Fibroblast of lung (primary cell): ENCODE measurements around the gene CECR2. TPM values are rescaled to one million over a fixed set of nuclear protein-coding genes. Genes with fewer than 3 reads are reported as not detected.

Experiments used
- DNase-seq, 2 donors: peaks; one replicate each; pipeline versions ENCODE4 v3.0.0 to v3.0.0-alpha.2; 2010; ENCODE audit warnings: low read depth in 2 of 2
- H2AFZ ChIP-seq: 2 replicates; pipeline ENCODE4 v1.5.1; 2012; ENCODE audit warnings: low read length, control low read depth, inconsistent platforms
- H3K27ac ChIP-seq: 2 replicates; pipeline ENCODE4 v1.5.1; 2011; ENCODE audit warnings: low read length, control low read depth; ENCODE audit not compliant: insufficient read depth
- H3K27me3 ChIP-seq: 2 replicates; pipeline ENCODE4 v1.5.1; 2011; ENCODE audit warnings: mild to moderate bottlenecking, low read length; ENCODE audit not compliant: control insufficient read depth, insufficient read depth
- H3K36me3 ChIP-seq: 2 replicates; pipeline ENCODE4 v1.5.1; 2011; ENCODE audit warnings: low read length; ENCODE audit not compliant: control insufficient read depth, insufficient read depth
- H3K4me1 ChIP-seq: 2 replicates; pipeline ENCODE4 v1.5.1; 2011; ENCODE audit warnings: low read length; ENCODE audit not compliant: control insufficient read depth, insufficient read depth; ENCODE audit errors: extremely low read depth
- H3K4me2 ChIP-seq: 2 replicates; pipeline ENCODE4 v1.5.1; 2011; ENCODE audit warnings: low read length, control low read depth; ENCODE audit not compliant: insufficient read depth; ENCODE audit errors: extremely low read depth
- H3K4me3 ChIP-seq, 4 experiments: fragments of 200-600 bp in 1 of 4; sonication (generic) in 1 of 4; replicated peaks in 1 of 4; 2 replicates each; pipeline ENCODE4 v1.5.1; 2011 to 2016; ENCODE audit warnings: low read length in 4 of 4, low read depth in 3 of 4, mild to moderate bottlenecking in 3 of 4, control low read depth in 2 of 4, inconsistent platforms in 1 of 4, mixed read lengths in 1 of 4; ENCODE audit not compliant: insufficient read depth in 1 of 4; ENCODE audit errors: control extremely low read depth in 1 of 4
- H3K79me2 ChIP-seq: 2 replicates; pipeline ENCODE4 v1.5.1; 2012; ENCODE audit warnings: mild to moderate bottlenecking, low read length, inconsistent platforms; ENCODE audit not compliant: control insufficient read depth, insufficient read depth
- H3K9ac ChIP-seq: 2 replicates; pipeline ENCODE4 v1.5.1; 2011; ENCODE audit warnings: mild to moderate bottlenecking, low read length, control low read depth; ENCODE audit not compliant: insufficient read depth
- H3K9me3 ChIP-seq: 2 replicates; pipeline ENCODE4 v1.5.1; 2012; ENCODE audit warnings: low read depth, low read length; ENCODE audit not compliant: control insufficient read depth, insufficient read depth
- H4K20me1 ChIP-seq: 2 replicates; pipeline ENCODE4 v1.5.1; 2011; ENCODE audit warnings: low read length; ENCODE audit not compliant: control insufficient read depth, insufficient read depth; ENCODE audit errors: extremely low read depth
- EZH2 ChIP-seq: IDR thresholded peaks from 2 replicates; pipeline ENCODE4 v1.5.1; 2012; ENCODE audit warnings: low read length, control low read depth, mild to moderate bottlenecking; ENCODE audit errors: missing control alignments
- polyA plus RNA-seq, 2 donors: library from polyadenylated mRNA; depleted of rRNA in 1 of 2; stranded (reverse) in 1 of 2; unstranded in 1 of 2; fragments of >200 nt; gene quantifications; 2 replicates each; pipeline ENCODE4 v1.2.1, GENCODE V29; 2011 to 2012; ENCODE audit warnings: missing spikeins in 1 of 2
- total RNA-seq: library from RNA; depleted of rRNA; stranded (reverse); fragments of >200 nt; gene quantifications from 2 replicates; pipeline ENCODE4 v1.2.1, GENCODE V29; 2014
- TF ChIP-seq, protein P1 (sequence below), 2 donors: IDR thresholded peaks in 1 of 2; conservative IDR thresholded peaks in 1 of 2; 1 replicate in 1 of 2; 2 replicates in 1 of 2; pipeline ENCODE4 v1.5.1; 2011 to 2012; ENCODE audit warnings: low read length in 2 of 2, control low read depth in 1 of 2, inconsistent platforms in 1 of 2, low read depth in 1 of 2, mild to moderate bottlenecking in 1 of 2

The CECR2 gene
- total and polyA plus RNA-seq, 2 donors (not counting 1 experiment from before 2014, with no cell fraction given) = under 0.01 to 0.09 TPM

DNA sequence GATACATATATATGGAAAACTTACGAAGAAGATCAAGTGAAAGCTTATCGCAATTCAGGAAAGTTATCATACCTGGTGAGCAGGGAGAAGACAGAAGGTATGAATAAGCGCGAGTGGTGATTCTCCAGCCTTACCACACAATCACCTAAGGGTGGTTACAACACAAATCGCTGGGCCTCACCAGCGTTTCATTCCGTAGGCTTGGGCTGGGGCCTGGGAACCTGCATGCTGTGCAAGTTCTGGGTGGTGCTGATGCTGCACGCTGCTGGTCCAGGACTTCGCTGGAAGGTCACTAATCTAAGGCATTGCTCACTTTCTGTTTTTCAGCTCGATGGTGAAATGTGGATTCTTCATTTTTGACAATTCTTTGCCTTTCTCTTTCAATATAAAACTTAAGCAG, 117.5 kb downstream of the CECR2 start:
- H3K27ac ChIP-seq = no peak overlapping the region
- H3K9ac ChIP-seq = no peak overlapping the region
- no peaks in the 10 kb centered on the region for H3K4me1 ChIP-seq
- no peaks in the 10 kb centered on the region for H3K36me3 ChIP-seq
- no peak for DNase-seq
- H3K79me2 ChIP-seq = no peaks in the 10 kb centered on the region
- H4K20me1 ChIP-seq = no peaks in the 10 kb centered on the region
- H3K9me3 ChIP-seq = no peaks in the 10 kb centered on the region
- H3K4me3 ChIP-seq = no peak overlapping the region
- H2AFZ ChIP-seq = no peak overlapping the region
- no peak overlapping the region for H3K4me2 ChIP-seq
- TF ChIP-seq EZH2 = no peak
- TF ChIP-seq, protein P1, sequence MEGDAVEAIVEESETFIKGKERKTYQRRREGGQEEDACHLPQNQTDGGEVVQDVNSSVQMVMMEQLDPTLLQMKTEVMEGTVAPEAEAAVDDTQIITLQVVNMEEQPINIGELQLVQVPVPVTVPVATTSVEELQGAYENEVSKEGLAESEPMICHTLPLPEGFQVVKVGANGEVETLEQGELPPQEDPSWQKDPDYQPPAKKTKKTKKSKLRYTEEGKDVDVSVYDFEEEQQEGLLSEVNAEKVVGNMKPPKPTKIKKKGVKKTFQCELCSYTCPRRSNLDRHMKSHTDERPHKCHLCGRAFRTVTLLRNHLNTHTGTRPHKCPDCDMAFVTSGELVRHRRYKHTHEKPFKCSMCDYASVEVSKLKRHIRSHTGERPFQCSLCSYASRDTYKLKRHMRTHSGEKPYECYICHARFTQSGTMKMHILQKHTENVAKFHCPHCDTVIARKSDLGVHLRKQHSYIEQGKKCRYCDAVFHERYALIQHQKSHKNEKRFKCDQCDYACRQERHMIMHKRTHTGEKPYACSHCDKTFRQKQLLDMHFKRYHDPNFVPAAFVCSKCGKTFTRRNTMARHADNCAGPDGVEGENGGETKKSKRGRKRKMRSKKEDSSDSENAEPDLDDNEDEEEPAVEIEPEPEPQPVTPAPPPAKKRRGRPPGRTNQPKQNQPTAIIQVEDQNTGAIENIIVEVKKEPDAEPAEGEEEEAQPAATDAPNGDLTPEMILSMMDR (conservative IDR thresholded peaks at IDR 0.05 in 1 of 2, IDR thresholded peaks at IDR 0.05 in 1 of 2; ENCODE audit: low read depth in 1 of 2, low read length in 2 of 2) = no peak
- no peaks in the 10 kb centered on the region for H3K27me3 ChIP-seq

- TF ChIP-seq, protein P1 (conservative IDR thresholded peaks at IDR 0.05 in 1 of 2, IDR thresholded peaks at IDR 0.05 in 1 of 2; ENCODE audit: low read depth in 1 of 2, low read length in 2 of 2) = no peak
- TF ChIP-seq EZH2 = no peak
- DNase-seq = no peak
- Histone ChIP-seq H3K9ac (no peak overlapping the region), H3K4me2 (no peak overlapping the region), H3K4me1 (no peaks in the 10 kb centered on the region), H3K79me2 (no peaks in the 10 kb centered on the region), H3K9me3 (no peaks in the 10 kb centered on the region), H3K27me3 (no peaks in the 10 kb centered on the region), H3K36me3 (no peaks in the 10 kb centered on the region), H2AFZ (no peak overlapping the region), H4K20me1 (no peaks in the 10 kb centered on the region), H3K4me3 (no peak overlapping the region), H3K27ac (no peak overlapping the region)
Measured at GRCh38 chr22:17489101-17489500, 119.8 kb downstream of the CECR2 start.

GRCh38 chr22:17491090-17491640, 121.9 kb downstream of the CECR2 start:
- no peaks in the 10 kb centered on the region for H3K36me3 ChIP-seq
- DNase-seq = no peak
- no peaks in the 10 kb centered on the region for H3K4me1 ChIP-seq
- no peak overlapping the region for H2AFZ ChIP-seq
- no peak overlapping the region for H3K4me3 ChIP-seq
- H3K9me3 ChIP-seq = no peaks in the 10 kb centered on the region
- TF ChIP-seq EZH2 = no peak
- TF ChIP-seq, protein P1 (conservative IDR thresholded peaks at IDR 0.05 in 1 of 2, IDR thresholded peaks at IDR 0.05 in 1 of 2; ENCODE audit: low read depth in 1 of 2, low read length in 2 of 2) = no peak
- H3K27me3 ChIP-seq = no peaks in the 10 kb centered on the region
- H3K79me2 ChIP-seq = no peaks in the 10 kb centered on the region
- no peak overlapping the region for H3K4me2 ChIP-seq
- no peak overlapping the region for H3K9ac ChIP-seq
- no peak overlapping the region for H3K27ac ChIP-seq
- H4K20me1 ChIP-seq = no peaks in the 10 kb centered on the region
